ENCODE data around the gene EXTL2. TPM values are rescaled to one million over a fixed set of nuclear protein-coding genes. Genes with fewer than 3 reads are reported as not detected.

EXTL2 gene
- 10 to 100 TPM; 12.5 to 17.1 TPM for total RNA-seq

- ATAC-seq: peak; percentile 80
- Histone ChIP-seq H3K9me3 (peaks cover 0 to 9% (median 0%) of the 10 kb centered on the region in 3 donors), H3K4me1 (peaks cover 16% of the 10 kb centered on the region), H3K4me3 (peak within 1 kb of the TSS; percentile 60 to 72), H3K36me3 (replicated peaks in 1 of 2; ENCODE audit: insufficient read depth in 1 of 2, low read depth in 2 of 2) (no peaks in the 10 kb centered on the region), H3K27me3 (no peaks in the 10 kb centered on the region), H3K27ac (peak within 1 kb of the TSS; percentile 81 to 94 (median 90))
- peak; percentile 88 to 93 (median 90) for DNase-seq
- TF ChIP-seq CTCF (IDR thresholded peaks at IDR 0.05): peak in 1 of 7 experiments; percentile 3
- TF ChIP-seq POLR2A (IDR thresholded peaks at IDR 0.05): peak; percentile 12 to 61 (median 58)
- WGBS, 2 donors: 1% methylated on average over 44 to 47 of the region's 47 CpGs
- intact Hi-C loops (cut with DNase I): no loop called here
These were observed at the start of gene EXTL2 for GRCh38 chr1:100894603-100895539. TSS of gene EXTL2 (minus strand) at chr1:100894842. CDS start at chr1:100888757, 6,085 bp downstream.

- TF ChIP-seq CTCF (IDR thresholded peaks at IDR 0.05) (no peak), POLR2A (IDR thresholded peaks at IDR 0.05) (no peak)
- Histone ChIP-seq H3K27ac (no peak overlapping the region), H3K9me3 (no peaks in the 10 kb centered on the region), H3K4me3 (no peak overlapping the region), H3K4me1 (no peaks in the 10 kb centered on the region), H3K36me3 (replicated peaks in 1 of 2; ENCODE audit: insufficient read depth in 1 of 2, low read depth in 2 of 2) (no peaks in the 10 kb centered on the region), H3K27me3 (no peaks in the 10 kb centered on the region)
- 90 to 96% methylated on average over 1 of the region's 1 CpG for WGBS, 2 donors
- DNase-seq: no peak
- intact Hi-C loops (cut with DNase I): no loop called here
- ATAC-seq: no peak
These were observed 48.9 kb upstream of the EXTL2 start for GRCh38 chr1:100943533-100943932.

- no peak for ATAC-seq
- Histone ChIP-seq H3K4me1 (no peaks in the 10 kb centered on the region), H3K9me3 (no peaks in the 10 kb centered on the region), H3K27me3 (no peaks in the 10 kb centered on the region), H3K36me3 (replicated peaks in 1 of 2; ENCODE audit: insufficient read depth in 1 of 2, low read depth in 2 of 2) (peaks cover 0 to 3% of the 10 kb centered on the region in 2 donors), H3K27ac (no peak overlapping the region), H3K4me3 (no peak overlapping the region)
- no peak for TF ChIP-seq POLR2A (IDR thresholded peaks at IDR 0.05)
- no peak for TF ChIP-seq CTCF (IDR thresholded peaks at IDR 0.05)
- 63 to 69% methylated on average over 2 of the region's 2 CpGs for WGBS, 2 donors
- intact Hi-C loops (cut with DNase I): no loop called here
- no peak for DNase-seq
These were observed 47.8 kb upstream of the EXTL2 start for GRCh38 chr1:100942304-100943046.

GRCh38 chr1:100941580-100942216 is 47.1 kb upstream of the EXTL2 start:
- H3K4me3 ChIP-seq: no peak overlapping the region
- no peak for TF ChIP-seq POLR2A (IDR thresholded peaks at IDR 0.05)
- no peak for TF ChIP-seq CTCF (IDR thresholded peaks at IDR 0.05)
- no peaks in the 10 kb centered on the region for H3K9me3 ChIP-seq
- no peaks in the 10 kb centered on the region for H3K27me3 ChIP-seq
- intact Hi-C loops (cut with DNase I): no loop called here
- ATAC-seq (no peak), DNase-seq (no peak)
- peaks cover 0 to 3% of the 10 kb centered on the region in 2 donors for H3K36me3 ChIP-seq (replicated peaks in 1 of 2; ENCODE audit: insufficient read depth in 1 of 2, low read depth in 2 of 2)
- 96 to 97% methylated on average over 9 of the region's 9 CpGs for WGBS, 2 donors
- H3K27ac ChIP-seq: no peak overlapping the region
- H3K4me1 ChIP-seq: no peaks in the 10 kb centered on the region

Data from body of pancreas (tissue), 4 donors.